Astrocyte (in vitro differentiated cells and primary cell): Measurements from ENCODE around the gene JPH3.

Experiments used
- EZH2 ChIP-seq: IDR thresholded peaks from 2 replicates; pipeline ENCODE4 v1.6.1; 2012; ENCODE audit warnings: mild to moderate bottlenecking, low read length, inconsistent platforms; ENCODE audit not compliant: insufficient read depth
- TF ChIP-seq, protein P1 (sequence below): IDR thresholded peaks from 2 replicates; pipeline ENCODE4 v1.5.1; 2011; ENCODE audit warnings: low read depth, mild to moderate bottlenecking, inconsistent platforms, low read length, moderate library complexity; ENCODE audit not compliant: insufficient read depth

DNA sequence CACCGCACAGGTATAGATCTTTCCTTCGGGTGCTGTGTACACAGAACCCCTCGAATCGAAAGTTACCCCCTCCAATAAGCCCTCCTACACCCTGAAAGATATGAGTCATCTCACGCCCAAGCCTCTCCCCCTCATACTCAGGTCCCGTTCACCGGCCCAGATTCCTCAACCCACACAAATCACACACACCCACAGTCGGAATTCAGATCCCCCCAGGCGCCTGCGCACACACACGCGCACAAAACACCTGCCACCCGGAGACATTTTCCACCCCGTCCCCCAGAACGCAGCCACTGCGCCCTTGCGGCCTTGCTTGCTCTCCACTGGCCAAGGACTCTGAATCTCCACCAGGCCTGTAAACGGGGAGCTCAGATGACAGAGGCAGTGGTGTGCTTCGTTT is 4.9 kb downstream of the JPH3 start:
- TF ChIP-seq, protein P1, sequence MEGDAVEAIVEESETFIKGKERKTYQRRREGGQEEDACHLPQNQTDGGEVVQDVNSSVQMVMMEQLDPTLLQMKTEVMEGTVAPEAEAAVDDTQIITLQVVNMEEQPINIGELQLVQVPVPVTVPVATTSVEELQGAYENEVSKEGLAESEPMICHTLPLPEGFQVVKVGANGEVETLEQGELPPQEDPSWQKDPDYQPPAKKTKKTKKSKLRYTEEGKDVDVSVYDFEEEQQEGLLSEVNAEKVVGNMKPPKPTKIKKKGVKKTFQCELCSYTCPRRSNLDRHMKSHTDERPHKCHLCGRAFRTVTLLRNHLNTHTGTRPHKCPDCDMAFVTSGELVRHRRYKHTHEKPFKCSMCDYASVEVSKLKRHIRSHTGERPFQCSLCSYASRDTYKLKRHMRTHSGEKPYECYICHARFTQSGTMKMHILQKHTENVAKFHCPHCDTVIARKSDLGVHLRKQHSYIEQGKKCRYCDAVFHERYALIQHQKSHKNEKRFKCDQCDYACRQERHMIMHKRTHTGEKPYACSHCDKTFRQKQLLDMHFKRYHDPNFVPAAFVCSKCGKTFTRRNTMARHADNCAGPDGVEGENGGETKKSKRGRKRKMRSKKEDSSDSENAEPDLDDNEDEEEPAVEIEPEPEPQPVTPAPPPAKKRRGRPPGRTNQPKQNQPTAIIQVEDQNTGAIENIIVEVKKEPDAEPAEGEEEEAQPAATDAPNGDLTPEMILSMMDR, result no peak
- TF ChIP-seq EZH2, result no peak
